Activated CD4-positive, alpha-beta T cell treated with anti-CD3 and anti-CD28 coated beads, Interleukin-2, amount 50 U/mL, for 16 hours (primary cell): ENCODE data around the gene PLXNA1.

Experiments
- DNase-seq: peaks from one replicate; pipeline ENCODE4 v3.0.0-alpha.2; 2020

PLXNA1 gene

GRCh38 chr3:127025456-127025855 lies 42.5 kb downstream of the PLXNA1 start:
- no peak for DNase-seq

DNA sequence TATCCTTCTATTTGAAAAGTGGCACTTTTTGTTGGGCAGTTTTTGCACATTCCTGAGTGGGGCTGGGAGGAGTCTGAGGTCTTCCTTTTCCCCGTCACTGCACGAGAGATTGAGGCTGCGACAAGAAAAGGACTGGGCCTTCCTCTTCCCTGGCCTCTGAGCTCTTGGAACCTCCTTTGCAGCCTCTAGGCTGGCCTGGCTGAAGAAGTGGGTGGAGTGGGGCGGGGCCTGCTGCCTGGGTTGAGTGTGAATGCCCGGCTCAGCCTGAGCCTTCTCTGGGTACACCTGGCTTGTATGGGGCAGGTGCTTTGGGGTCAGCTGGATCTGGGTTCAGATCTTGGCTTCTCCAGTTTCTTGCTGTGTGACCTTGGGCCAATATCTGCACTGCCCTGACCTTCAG lies 43.1 kb downstream of the PLXNA1 start:
- no peak for DNase-seq

GRCh38 chr3:127026661-127027060 lies 43.7 kb downstream of the PLXNA1 start:
- DNase-seq: no peak

DNA sequence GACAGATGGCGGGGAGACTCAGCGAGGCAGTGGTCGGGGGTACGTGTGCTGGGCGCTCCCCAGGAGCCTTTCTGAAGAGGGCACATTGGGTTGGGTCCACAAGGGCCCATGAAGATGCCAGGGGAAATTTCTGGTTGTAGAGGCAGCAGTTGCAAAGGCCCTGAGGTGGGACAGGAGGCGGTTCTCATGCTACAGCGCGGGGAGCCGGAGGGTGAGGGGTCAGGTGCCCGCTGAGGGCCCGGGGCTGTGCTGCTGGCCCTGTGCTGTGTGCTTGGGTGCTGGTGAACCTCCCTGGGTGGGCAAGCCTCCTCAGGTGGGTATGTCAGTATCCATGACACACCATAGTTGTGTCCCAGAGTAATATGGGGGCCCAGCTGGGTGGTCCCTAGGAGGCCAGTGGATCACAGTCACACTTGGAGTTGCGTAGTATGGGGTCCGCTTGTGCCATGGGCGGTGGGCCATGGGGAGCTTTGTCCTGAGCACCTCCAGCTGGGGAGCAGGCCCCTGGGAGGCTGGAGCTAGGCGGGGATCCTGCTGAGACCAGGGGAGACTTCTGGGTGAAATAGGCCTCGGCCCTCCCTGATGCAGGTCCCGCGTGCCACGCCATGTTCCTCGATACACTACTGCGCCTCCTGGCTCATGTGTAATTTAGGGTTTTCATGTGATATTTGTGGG lies 44.3 kb downstream of the PLXNA1 start:
- DNase-seq: no peak

GRCh38 chr3:127027811-127028548 lies 45.1 kb downstream of the PLXNA1 start:
- no peak for DNase-seq

DNA sequence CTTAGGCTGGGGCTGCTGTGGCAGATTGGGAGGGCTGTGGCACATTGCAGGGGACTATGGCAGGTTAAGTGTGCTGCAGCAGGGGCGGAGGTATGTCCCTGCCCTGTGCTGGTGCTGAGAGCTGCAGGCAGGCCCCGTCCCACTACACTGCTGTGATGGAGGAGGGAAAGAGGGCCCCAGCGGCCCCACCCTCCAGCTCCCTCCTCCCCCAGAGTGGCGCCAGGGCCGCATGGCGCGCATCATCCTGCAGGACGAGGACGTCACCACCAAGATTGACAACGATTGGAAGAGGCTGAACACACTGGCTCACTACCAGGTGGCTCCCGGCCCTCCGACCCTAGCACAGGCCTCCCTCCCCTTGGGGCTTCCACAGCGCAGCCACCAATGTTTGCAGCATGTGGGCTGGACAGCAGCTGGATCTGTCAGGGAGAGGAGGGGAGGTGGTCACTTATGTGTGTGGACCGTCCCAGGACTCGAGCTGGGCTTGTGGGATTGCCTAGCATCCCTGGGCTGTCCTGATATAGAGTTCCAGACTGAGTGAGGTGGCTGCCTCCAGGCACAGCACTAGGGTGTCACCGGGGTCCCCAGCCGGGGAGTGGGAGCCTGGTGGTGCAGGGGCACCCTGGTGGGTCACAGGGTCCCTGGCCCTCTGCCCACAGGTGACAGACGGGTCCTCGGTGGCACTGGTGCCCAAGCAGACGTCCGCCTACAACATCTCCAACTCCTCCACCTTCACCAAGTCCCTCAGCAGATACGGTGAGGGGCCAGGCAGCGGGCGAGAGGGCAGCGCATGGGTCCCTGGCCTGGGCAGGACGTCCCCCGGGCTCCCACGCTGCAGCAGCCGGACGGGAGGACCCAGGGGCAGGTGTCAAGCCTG lies 46.1 kb downstream of the PLXNA1 start:
- DNase-seq: no peak

GRCh38 chr3:127029658-127030507 lies 47.0 kb downstream of the PLXNA1 start:
- no peak for DNase-seq

DNA sequence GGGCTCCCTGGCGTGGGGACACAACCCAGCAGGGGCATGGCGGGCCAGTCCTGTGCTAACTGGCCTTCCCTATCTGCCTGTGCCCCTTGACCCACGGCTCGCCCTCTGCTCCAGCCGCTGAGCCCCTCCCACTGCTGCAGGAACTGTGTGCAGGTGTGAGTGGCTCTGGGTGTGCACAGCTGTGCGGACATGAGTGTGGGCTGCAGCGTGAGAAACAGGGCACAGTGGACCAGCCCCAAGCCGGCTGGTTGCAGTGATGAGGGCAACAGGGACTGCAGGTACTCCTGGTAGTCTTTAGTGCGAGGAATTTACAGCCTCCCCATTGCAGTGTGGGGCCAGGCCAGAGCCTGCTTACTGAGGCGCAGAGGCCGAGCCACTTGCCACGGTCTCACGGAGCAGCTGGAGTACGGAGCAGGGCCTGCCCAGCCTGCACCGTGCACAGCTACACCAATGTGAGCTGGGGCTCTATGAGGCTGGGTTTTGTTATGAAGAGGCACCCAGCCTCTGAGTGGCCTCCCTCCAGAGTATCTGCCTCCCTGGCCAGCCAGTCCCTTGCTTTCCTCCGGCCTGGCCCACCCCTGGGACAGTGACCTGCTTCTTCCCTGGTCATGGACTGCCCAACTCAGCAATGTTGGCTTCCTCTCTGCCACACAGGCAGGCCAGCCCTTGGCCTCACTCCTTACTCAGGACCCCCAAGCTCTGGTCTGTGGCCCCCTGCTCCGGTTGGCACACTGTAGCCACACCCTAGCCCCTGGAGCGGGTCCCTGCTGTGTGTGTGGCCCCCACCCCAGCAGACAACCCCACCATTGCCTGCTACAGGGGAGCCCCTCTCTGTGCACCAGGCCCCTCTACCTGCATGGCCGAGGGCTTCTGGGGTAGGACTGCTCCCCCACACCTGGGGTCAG lies 47.8 kb downstream of the PLXNA1 start:
- no peak for DNase-seq

DNA sequence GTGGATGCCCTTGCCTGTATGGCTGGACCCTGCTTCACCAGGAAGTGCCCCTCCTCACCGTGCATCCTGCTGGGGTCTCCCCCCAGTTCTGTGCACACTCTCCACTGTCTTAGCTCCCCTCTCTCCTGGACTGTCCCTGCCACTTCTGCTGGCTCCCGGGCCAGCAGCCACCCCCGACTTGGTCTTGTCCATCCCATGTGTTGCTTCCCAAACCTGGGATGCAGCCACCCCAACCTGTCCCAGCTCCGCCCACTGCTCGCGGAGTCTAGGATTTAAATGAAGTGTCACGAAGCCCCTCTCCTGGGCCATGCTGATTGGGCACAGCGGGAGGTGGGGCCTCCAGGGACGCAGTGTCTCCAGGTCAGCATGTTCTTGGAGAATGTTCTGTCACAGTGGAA lies 48.5 kb downstream of the PLXNA1 start:
- DNase-seq: no peak

DNA sequence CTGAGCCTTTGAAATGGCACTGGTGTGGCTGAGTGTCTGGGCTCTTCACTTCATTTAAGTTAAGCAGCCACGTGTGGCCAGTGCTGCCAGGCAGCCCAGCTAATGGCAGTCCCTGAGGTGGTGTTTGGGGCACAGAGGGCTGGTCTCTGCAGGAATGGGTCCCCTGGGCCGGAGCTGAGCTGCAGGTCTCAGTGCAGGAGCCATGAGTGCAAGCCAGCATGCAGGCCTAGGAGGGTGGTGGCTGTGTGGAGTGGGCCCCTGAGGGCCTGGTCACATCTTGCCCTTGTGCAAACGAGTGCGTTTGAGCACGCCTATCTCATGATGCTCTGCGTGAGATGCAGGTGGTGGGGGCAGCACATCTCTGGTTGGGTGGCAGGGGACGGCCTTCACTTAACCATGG lies 48.9 kb downstream of the PLXNA1 start:
- no peak for DNase-seq

GRCh38 chr3:127032296-127032990 lies 49.5 kb downstream of the PLXNA1 start:
- DNase-seq: no peak
